Brain microvascular endothelial cell (primary cell): ENCODE measurements around the gene RELL2.

Experiments
- DNase-seq: peaks from one replicate; pipeline ENCODE4 v3.0.0-alpha.2; 2020
- H3K27ac ChIP-seq: fragments of 250-450 bp; sonication (Bioruptor Pico); 2 replicates; pipeline ENCODE4 v1.5.1; 2020; ENCODE audit warnings: mild to moderate bottlenecking, moderate library complexity
- H3K27me3 ChIP-seq: fragments of 250-450 bp; sonication (Bioruptor Pico); replicated peaks from 2 replicates; pipeline ENCODE4 v1.5.1; 2020; ENCODE audit warnings: mild to moderate bottlenecking
- H3K36me3 ChIP-seq: fragments of 250-450 bp; sonication (Bioruptor Pico); replicated peaks from 2 replicates; pipeline ENCODE4 v1.5.1; 2020; ENCODE audit warnings: mild to moderate bottlenecking
- H3K4me3 ChIP-seq: 2 replicates; pipeline ENCODE4 v1.5.1; 2011; ENCODE audit warnings: low read depth, mild to moderate bottlenecking, control low read depth, low read length, moderate library complexity
- CTCF ChIP-seq: IDR thresholded peaks from 2 replicates; pipeline ENCODE4 v1.5.1; 2011; ENCODE audit warnings: low read depth, mild to moderate bottlenecking, moderate library complexity, low read length, control low read depth, inconsistent platforms; ENCODE audit errors: missing control alignments
- in situ Hi-C: cut with HindIII; loops from 2 replicates; pipeline ENCODE4 v1.10.0; 2017; ENCODE audit warnings: low sequenced_read_pairs, low pct_ligation_motif_present

Gene RELL2

GRCh38 chr5:141623611-141624010 is 13.2 kb upstream of the RELL2 start:
- no peak for TF ChIP-seq CTCF
- Histone ChIP-seq H3K4me3 (no peak overlapping the region), H3K36me3 (peaks cover 54% of the 10 kb centered on the region), H3K27ac (no peak overlapping the region), H3K27me3 (no peaks in the 10 kb centered on the region)
- in situ Hi-C loops: no loop called here
- DNase-seq: no peak

- H3K4me3 ChIP-seq: no peak overlapping the region
- H3K36me3 ChIP-seq: peaks cover 52% of the 10 kb centered on the region
- no peak for DNase-seq
- no peaks in the 10 kb centered on the region for H3K27me3 ChIP-seq
- in situ Hi-C loops: no loop called here
- H3K27ac ChIP-seq: no peak overlapping the region
- TF ChIP-seq CTCF: no peak
Measured at GRCh38 chr5:141628175-141628788, 8.5 kb upstream of the RELL2 start.

GRCh38 chr5:141630570-141631140 is 6.1 kb upstream of the RELL2 start:
- no peak for DNase-seq
- peaks cover 38% of the 10 kb centered on the region for H3K36me3 ChIP-seq
- in situ Hi-C loops: no loop called here
- no peak overlapping the region for H3K27ac ChIP-seq
- H3K27me3 ChIP-seq: no peaks in the 10 kb centered on the region
- no peak for TF ChIP-seq CTCF
- H3K4me3 ChIP-seq: no peak overlapping the region

- H3K27me3 ChIP-seq: no peaks in the 10 kb centered on the region
- no peak for TF ChIP-seq CTCF
- peaks cover 32% of the 10 kb centered on the region for H3K36me3 ChIP-seq
- H3K4me3 ChIP-seq: no peak overlapping the region
- H3K27ac ChIP-seq: no peak overlapping the region
- no peak for DNase-seq
- in situ Hi-C loops: no loop called here
Measured at GRCh38 chr5:141632650-141633049, 4.1 kb upstream of the RELL2 start.

GRCh38 chr5:141633871-141634561 is 2.8 kb upstream of the RELL2 start:
- Histone ChIP-seq H3K27me3 (no peaks in the 10 kb centered on the region), H3K27ac (no peak overlapping the region), H3K36me3 (peaks cover 20% of the 10 kb centered on the region), H3K4me3 (no peak overlapping the region)
- in situ Hi-C loops: no loop called here
- TF ChIP-seq CTCF: no peak
- DNase-seq: no peak
